Stimulated activated CD8-positive, alpha-beta memory T cell treated with anti-CD3 and anti-CD28 coated beads, Interleukin-7, amount 100 ng/mL, for 4 hours (primary cell): ENCODE measurements around the gene HECTD1.
"Not testable (repeated sequence)": the region's sequence is repeated elsewhere in the genome, so short reads cannot be mapped to it uniquely, and the experiment has no call there.

Experiments
- DNase-seq, 2 donors: peaks; one replicate each; pipeline ENCODE4 v3.0.0-alpha.2; 2020; ENCODE audit warnings: low read depth in 2 of 2

Gene HECTD1

DNA sequence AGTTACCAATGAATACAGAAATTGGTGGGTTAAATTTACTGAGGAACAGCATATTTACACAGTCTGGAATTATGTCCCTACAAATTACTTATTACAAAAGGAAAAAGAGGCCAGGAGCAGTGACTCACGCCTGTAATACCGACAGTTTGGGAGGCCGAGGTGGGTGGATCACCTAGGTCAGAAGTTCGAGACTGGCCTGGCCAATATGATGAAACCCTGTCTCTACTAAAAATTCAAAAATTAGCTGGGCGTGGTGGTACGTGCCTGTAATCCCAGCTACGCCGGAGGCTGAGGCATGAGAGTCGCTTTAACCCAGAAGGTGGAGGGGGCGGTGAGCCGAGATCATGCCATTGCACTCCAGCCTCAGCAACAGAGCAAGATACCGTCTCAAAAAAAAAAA is 52.6 kb downstream of the HECTD1 start:
- DNase-seq: no peak

- no peak for DNase-seq
Observed at GRCh38 chr14:31142455-31143087, 65.0 kb downstream of the HECTD1 start.

DNA sequence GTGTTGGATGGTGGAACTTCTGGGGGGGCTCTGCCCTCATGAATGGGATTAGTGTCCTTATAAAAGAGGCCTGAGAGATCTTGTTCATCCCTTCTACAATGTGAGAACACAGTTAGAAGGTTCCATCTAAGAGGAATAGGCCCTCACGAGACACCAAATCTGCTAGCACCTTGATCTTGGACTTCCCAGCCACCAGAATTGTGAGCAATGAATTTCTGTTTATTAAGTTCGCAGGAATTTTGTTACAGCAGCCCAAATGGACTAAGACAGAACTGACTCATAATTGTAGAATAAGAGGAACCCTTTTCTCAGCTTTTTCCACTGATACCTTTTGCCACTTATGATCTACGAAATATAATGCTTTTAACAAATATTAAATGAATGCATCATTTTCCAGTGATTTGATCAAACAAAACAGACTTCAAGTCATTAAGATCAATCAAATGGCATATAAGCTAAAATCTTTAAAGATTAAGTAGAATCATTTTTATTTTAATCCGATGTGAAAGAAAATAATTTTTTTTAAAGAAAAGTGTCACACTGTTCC is 68.2 kb downstream of the HECTD1 start:
- no peak for DNase-seq

- DNase-seq: no peak
Observed at GRCh38 chr14:31138301-31138700, 69.3 kb downstream of the HECTD1 start.

DNA sequence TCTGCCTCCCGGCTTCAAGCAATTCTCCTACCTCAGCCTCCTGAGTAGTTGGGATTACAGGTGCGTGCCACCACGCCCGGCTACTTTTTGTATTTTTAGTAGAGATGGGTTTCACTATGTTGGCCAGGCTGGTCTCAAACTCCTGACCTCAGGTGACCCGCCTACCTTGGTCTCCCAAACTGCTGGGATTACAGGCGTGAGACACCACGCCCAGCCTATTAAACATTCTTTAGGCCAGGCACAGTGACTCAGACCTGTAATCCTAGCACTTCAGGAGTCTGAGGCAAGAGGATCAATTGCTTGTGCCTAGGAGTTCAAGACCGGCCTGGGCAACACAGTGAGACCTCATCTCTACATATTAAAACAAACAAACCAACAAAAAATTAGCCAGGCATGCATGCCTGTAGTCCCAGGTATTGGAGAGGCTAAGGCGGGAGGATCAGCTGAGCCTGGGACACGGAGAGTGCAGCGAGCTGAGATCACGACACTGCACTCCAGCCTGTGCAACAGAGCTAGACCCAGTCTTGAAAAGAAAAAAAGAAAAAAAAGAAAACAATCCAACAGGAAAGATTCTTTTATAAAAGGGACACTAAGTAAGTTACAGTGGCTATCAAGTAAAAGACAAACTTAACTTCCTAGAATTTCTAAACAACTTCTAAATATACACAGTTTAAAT is 70.2 kb downstream of the HECTD1 start:
- no peak for DNase-seq

GRCh38 chr14:31133133-31133532 is 74.5 kb downstream of the HECTD1 start:
- DNase-seq: no peak

DNA sequence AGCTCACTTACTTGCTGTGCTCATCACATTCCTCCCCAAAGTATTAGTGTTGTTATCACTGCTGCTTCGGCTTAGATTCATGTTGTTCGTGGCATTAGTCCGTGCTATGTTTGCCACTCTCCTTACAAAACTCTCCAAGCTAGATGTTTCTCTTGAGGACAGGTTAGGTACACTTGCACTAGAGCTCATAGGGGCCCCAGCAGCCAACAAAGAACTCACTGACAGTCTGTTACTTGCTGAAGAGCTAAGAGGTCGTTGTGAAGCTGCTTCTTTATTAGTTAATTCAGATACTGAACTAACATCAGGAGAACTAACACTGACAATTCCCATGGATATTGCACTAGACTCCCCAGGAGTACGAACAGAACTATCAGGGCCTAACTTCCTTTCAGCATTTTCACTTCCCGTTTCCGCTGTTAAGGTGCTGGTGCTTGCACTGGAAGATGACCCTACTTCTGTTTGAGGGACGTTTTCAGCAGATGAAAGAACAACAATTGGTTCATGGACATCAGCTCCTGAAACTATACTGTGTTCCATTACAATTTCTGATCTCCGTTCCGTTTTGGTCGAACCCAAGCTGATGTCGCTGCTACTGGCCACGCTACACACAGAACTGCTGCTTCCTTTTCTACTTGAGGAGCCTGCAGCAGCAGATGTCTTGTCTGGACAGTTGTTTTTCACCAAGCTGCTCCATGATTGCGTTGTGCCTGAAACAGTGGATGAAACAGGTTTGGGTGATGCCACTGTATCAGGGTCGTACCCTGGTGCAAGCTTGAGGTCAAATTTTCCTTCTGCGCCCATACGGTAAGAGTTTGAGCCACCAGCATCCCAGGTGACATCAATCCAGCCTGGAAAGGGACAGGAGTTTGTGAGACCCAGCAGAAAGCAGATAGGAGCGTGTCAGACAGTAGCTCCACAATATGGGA is 78.7 kb downstream of the HECTD1 start:
- no peak for DNase-seq

GRCh38 chr14:31127690-31128089 is 79.9 kb downstream of the HECTD1 start:
- no peak for DNase-seq

- DNase-seq: no peak
Observed at GRCh38 chr14:31126680-31127079, 80.9 kb downstream of the HECTD1 start.

DNA sequence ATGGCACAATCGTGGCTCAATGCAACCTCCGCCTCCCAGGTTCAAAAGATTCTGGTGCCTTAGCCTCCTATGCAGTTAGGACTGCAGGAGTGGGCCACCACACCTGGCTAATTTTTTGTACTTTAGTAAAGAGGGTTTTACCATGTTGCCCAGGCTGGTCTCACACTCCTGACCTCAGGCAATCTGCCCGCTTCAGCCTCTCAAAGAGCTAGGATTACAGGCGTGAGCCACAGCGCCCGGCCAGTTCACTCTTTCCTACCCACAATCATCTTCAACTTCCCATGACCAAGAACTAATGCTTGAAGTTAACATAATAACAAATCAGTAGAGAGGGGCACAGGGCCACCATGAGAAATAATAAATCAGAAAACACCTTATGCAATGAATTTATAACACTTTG is 82.4 kb downstream of the HECTD1 start:
- no peak for DNase-seq

DNA sequence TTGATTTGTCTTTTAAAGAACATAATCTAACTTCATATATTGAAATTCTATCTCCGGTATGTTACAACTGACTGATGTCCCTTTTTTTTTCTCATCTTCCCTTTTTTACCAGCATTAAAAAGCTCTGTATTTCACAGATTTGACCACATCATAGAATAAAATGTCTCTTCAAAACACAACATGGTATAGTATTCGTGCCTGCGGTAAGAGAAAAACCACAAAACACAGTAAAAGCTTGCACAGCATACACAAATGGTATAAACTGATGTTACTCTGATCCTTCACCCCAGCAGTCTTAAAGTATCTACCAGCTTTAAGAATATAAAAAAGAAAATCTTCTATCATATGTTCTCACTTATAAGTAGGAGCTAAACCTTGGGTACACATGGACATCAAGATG is 83.4 kb downstream of the HECTD1 start:
- no peak for DNase-seq

GRCh38 chr14:31122921-31123320 is 84.7 kb downstream of the HECTD1 start:
- DNase-seq: no peak

DNA sequence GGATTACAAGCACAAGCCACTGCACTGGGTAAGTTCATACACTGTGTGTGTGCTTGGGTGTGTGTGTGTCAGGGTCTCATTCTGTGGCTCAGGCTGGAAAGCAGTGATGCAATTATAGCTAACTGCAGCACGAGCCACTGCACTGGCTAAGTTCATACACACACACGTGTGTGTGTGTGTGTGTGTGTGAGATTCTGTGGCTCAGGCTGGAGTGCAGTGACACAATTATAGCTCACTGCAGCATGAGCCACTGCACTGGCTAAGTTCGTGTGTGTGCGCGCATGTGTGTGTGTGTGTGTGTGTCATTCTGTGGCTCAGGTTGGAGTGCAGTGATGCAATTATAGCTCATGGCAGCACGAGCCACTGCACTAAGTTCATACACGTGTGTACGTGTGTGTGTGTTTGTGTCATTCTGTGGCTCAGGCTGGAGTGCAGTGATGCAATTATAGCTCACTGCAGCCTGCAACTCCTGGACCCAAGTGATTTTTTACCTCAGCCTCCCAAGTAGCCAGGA is 85.4 kb downstream of the HECTD1 start:
- no peak for DNase-seq

DNA sequence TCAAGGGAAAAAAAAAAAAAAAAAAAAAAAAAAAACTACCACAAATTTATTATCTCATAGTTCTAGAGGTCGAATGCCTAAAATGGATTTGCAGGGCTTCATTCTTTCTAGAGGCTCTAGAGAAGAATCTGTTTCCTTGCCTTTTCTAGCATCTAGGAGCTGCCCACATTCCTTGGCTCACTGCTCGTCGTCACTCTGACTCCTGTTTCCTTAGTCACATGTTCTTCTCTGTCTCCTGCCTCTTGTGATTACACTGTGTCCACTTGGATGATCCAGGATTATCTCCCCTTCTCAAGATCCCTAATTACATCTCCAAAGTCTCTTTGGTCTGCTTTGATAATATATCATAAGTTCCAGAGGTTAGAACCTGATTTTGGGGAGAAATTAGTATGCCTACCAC is 88.7 kb downstream of the HECTD1 start:
- DNase-seq: no peak

DNA sequence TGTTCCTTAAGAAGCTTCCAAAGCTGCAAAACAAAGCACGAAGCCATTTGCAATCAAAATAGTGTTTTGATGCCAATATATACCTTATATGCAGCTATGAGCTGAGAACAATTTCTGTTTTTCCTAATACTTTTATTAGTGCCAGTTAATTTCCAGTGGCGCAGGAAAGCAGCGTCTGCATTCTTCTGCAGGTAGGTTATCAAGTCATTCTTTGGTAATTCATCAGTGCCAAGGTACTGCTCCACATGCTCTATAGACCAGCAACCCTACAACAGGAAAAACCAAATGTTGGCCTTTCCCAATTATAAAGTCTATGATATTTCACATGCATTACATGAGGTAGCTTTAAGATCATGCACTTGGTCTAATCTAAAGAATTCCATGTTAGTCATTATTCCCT is 93.8 kb downstream of the HECTD1 start:
- DNase-seq: no peak

DNA sequence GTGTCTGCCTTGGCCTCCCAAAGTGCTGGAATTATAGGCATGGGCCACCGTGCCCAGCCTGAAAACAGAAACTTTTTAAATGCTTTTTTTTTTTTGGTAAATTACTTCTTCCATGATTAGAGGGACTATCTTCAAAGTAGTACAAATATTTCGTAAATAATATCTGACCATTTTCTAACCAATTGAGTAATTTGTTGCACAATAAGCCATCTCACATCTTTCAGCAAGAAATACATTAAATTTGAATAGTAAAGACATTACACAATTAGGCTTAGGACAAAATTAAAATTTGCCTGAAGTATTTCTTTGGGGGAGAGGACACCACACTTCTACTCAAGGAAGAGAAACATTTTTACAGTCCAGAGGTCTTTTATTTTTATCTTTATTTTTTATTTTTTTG is 96.7 kb downstream of the HECTD1 start:
- DNase-seq: no peak

GRCh38 chr14:31109257-31109656 is 98.3 kb downstream of the HECTD1 start:
- no peak for DNase-seq

DNA sequence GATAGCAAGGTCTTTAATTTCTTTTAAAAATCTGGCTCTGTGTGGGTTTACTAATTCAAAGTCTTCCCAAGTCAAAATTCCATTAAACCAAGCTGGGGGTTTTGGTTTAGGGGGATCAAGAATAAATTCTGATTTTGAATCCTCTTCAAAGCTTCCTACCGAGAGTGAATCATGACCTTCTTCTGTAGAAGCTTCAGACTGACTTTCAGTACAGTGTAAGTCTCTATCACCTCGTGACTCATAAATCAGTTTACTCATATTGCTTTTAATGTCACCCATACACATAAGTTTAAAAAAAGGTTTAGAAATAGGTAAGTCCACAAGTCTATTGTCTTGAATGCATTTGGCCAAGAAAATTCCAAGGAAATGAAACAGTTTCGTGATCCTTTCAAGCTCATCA is 100.8 kb downstream of the HECTD1 start:
- DNase-seq: no peak

DNA sequence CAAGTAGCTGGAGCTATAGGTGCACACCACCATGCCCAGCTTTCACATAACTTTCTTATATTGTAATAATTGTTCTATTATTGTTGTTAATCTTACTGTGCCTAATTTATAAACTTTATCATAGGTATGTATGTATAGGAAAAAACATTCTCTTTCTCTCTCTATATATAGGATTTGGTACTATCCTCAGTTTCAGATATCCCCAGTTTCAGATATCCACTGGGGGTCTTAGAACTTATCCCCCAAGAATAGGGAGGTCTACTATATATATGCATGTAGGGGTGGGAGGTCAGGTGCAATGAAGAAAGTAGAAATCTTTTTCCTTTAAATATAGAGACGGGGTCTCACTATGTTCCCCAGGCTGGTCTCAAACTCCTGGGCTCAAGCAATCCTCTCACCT is 110.5 kb downstream of the HECTD1 start:
- no peak for DNase-seq

GRCh38 chr14:31096255-31096654 is 111.3 kb downstream of the HECTD1 start:
- DNase-seq: no peak

GRCh38 chr14:31095817-31096216 is 111.8 kb downstream of the HECTD1 start:
- not testable (repeated sequence) for DNase-seq
